ENCODE results near the gene RFX1.
"Not testable (repeated sequence)": the region's sequence is repeated elsewhere in the genome, so short reads cannot be mapped to it uniquely, and the experiment has no call there.

The RFX1 gene
- 19.3 to 20.7 reads per million in 2 donors for total RNA-seq

DNA sequence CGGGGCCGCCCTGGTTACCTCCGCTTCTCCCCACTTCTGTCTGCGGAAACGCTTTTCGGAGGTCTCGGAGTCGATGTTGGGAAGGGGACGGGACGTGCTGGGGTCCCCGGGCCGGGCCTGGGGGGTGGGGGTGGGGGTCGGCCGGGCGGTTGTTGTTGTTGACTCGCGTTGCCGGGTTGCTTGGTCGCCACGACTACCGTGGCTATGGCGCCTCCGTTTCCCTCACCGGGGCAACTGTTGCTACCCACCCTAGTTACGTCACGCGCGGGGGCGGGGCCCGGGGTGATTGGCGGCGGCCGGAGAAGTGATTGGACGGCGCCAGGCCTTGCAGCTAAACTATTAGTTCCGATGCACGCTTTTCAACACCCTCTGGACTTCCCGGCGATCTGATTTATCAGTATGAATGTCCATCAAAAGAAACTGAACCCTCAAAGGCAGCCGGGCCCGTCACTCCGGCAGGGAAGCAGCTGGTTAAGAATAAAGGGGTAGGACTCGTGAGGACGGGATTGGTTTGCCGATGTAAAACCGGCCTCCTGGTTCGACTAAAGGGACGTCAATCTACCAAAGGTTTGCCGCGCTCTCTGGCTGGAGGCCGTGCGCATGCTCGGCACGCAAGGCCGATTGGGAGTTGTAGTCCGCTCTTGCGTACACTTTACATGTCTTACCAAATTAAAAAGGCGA, at the start of gene RFX1:
Gene RFX1, minus strand, starts transcription at position 236 of the 681 bp plus-strand sequence. CDS start 12,477 bp downstream, outside the sequence.
- peak; percentile 99 for DNase-seq

GRCh38 chr19:14055396-14055795, 49.3 kb upstream of the RFX1 start:
- DNase-seq, result no peak

- no peak for DNase-seq
Observed at GRCh38 chr19:14054721-14055120, 48.6 kb upstream of the RFX1 start.

- no peak for DNase-seq
Observed at GRCh38 chr19:14054099-14054498, 48.0 kb upstream of the RFX1 start.

DNA sequence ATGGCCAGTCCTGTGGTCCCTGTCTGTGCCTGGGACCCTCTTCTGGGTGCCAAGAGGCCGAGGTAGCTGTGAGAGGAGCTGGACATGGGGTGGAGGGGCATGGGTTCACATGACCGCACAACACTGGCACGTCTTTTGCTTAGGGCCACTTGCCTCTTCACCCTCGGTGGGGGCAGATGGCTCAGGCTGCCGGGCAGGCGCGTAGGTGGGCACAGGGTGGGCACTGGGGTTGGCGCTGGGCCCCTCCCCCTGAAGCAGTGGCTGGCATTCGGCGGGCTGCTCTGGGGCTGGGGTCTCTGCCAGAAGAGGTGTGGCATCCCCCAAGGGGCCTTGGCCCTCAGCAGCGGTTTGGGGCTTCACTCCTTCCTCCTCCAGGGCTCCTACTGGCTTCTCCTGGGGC, 47.4 kb upstream of the RFX1 start:
- no peak for DNase-seq

DNA sequence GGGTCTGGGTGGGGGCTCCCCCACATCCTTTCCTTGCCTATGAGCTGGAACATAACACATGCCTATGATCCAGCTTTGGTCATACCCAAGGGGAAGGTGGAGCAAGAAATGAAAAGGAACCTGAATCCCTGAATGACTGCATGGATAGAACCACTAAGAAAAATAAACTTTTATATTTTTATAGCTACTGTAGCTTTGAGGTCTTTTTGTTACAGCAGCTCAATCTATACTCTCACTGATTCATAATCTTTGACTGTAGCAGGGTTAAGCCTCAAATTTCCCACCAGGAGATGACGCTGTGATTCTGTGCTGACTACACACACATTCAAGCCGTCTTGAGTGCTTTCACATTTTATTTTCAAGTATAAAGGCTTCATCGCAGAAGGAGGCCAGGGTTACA, 46.9 kb upstream of the RFX1 start:
- DNase-seq, result no peak

GRCh38 chr19:14052470-14052869, 46.4 kb upstream of the RFX1 start:
- DNase-seq, result no peak

DNA sequence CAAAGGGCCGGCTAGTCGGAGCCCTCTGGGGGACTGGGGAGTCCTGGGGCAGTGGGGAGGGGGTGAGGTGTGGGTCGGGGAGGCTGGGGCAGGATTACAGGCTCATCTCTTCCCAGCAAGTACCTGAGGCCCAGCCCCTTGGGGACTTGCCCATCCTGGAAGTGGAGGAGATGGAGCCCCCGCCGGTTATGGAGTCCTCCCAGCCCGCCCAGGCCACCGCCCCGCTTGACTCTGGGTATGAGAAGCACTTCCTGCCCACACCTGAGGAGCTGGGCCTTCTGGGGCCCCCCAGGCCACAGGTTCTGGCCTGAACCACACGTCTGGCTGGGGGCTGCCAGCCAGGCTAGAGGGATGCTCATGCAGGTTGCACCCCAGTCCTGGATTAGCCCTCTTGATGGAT, 45.9 kb upstream of the RFX1 start:
- no peak for DNase-seq

DNA sequence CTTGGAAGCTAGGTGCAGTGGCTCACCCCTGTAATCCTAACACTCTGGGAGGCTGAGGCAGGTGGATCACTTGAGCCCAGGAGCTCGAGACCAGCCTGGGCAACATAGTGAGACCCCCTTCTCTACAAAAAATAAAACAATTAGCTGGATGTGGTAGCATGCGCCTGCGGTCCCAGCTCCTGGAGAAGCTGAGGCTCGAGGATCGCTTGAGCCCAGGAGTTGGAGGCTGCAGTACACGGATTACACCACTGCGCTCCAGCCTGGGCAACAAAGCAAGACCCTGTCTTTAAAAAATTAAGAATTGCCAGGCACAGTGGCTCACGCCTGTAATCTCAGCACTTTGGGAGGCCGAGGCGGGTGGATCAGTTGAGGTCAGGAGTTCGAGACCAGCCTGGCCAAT, 44.8 kb upstream of the RFX1 start:
- DNase-seq, result not testable (repeated sequence)

DNA sequence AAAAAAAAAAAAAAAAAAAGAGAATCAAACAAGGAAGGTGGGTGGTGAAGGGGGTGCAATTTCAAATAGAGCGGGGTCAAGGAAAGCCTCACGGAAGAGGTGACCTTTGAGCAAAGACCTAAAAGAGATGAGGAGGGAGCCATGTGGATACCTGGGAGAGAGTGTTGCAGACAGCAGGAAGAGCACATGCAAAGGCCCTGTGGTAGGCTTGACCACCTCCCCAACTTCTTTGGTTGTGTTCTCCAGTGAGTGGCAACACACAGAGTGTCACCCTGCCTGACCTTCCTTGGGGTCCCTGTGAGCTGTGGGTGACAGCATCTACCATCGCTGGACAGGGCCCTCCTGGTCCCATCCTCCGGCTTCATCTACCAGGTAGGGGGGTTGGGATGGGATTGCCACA, 44.4 kb upstream of the RFX1 start:
- DNase-seq, result no peak

GRCh38 chr19:14048443-14049153, 42.5 kb upstream of the RFX1 start:
- DNase-seq, result no peak

- not testable (repeated sequence) for DNase-seq
Observed at GRCh38 chr19:14047866-14048265, 41.7 kb upstream of the RFX1 start.

- DNase-seq, result not testable (repeated sequence)
Observed at GRCh38 chr19:14042659-14043608, 36.8 kb upstream of the RFX1 start.

DNA sequence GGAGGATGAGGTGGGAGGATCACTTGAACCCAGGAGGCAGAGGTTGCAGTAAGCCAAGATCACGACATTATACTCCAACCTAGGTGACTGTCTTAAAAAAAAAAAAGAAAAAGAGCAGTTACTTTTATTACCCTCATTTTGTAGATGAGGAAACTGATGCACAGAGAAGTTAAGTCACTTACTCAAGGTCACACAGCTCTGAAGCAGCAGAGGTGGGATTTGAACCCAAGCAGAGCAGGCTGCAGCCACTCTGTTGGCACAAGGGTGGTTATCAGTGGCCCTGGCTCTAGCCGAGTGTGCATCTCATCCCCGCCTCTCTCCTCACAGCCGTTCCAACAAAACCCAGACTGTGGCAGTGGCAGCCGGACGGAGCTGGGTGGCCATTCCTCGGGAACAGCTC, 33.1 kb upstream of the RFX1 start:
- DNase-seq, result no peak

- no peak for DNase-seq
Observed at GRCh38 chr19:14035706-14036105, 29.6 kb upstream of the RFX1 start.

DNA sequence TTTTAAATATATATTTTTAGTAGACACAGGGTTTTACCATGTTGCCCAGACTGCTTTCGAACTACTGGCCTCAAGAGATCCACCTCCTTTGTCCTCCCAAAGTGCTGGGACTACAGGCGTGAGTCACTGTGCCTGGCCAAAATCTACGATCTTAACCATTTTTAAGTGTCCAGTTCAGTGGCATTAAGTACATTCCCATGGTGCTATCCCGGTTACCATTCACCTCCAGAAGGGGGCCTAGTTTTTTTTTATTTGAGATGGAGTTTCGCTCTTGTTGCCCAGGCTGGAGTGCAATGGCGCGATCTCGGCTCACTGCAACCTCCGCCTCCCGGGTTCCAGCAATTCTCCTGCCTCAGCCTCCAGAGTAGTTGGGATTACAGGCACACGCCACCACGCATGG, 29.0 kb upstream of the RFX1 start:
- DNase-seq, result not testable (repeated sequence)

- DNase-seq, result no peak
Observed at GRCh38 chr19:14033946-14034345, 27.8 kb upstream of the RFX1 start.

DNA sequence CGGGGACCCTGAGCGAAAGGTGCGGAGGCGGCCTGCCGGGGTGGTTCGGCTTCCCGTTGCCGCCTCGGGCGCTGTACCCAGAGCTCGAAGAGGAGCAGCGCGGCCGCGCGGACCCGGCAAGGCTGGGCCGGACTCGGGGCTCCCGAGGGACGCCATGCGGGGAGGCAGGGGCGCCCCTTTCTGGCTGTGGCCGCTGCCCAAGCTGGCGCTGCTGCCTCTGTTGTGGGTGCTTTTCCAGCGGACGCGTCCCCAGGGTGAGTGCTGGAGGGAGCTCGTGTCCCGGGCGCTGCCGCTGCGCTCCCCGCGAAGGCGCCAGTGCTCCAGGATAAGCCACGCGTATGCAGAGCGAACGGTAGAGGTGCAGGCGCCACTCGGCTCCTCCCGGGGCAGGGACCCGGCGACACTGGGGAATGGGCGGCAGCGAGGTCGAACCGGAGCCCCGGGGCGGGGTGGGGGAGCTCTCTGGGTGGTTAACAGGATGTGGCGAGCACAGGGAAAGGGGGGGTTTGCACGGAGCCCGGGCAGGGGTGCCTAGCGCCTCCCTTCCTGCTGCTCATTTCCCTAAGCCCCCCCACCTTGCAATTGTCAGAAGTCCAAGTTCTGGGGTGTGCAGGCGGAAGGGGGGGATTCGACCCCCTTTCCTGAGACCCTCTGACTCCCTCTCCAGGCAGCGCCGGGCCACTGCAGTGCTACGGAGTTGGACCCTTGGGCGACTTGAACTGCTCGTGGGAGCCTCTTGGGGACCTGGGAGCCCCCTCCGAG, 25.8 kb upstream of the RFX1 start, which contains the start of gene IL27RA:
Gene IL27RA, plus strand, starts transcription at position 44 of the 762 bp plus-strand sequence. Its CDS starts 111 bp downstream, at position 155.
- peak; percentile 67 for DNase-seq

GRCh38 chr19:14030997-14031718, 25.0 kb upstream of the RFX1 start:
- DNase-seq, result no peak

DNA sequence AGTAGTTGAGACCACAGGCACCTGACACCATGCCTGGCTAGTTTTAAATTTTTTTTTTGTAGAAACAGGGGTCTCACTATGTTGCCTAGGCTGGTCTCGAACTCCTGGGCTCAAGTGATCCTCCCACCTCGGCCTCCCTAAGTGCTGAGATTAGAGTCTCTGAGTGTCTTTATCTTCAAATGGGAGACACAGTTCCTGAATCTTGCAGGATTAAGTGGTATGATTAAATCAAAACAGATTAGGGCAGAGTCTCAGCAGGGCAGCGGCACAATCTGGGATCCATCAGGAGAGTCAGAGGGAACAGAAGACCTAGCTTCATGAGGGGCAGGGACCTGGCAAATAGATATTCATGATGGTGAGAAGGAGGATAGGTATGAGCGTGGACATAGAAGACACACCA, 22.8 kb upstream of the RFX1 start:
- no peak for DNase-seq

DNA sequence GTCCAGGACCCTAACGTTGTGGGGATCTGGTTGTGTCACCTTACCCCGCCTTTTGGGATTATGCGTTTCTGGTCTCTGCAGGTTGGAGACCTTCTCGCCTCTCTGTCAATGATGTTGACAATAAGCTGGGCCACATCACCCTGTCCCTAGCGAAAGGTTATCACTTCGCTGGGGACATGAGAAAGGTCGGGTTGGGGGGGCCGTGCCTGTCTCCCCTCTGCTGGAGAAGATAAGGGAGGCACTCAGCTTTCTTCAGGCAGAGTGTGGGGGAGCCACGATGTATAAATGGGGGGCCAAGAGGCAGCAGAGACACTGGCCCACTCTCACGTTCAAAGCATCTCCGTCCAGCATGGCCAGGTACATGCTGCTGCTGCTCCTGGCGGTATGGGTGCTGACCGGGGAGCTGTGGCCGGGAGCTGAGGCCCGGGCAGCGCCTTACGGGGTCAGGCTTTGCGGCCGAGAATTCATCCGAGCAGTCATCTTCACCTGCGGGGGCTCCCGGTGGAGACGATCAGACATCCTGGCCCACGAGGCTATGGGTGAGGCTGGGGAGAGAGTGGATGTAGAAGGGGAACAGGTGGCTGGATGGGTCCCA, 21.8 kb upstream of the RFX1 start, which contains the start of gene RLN3:
Gene RLN3, plus strand, starts transcription at position 293 of the 595 bp plus-strand sequence. Its CDS starts 57 bp downstream, at position 350.
- DNase-seq, result no peak

All from activated gamma-delta T cell (primary cell).